Measurements from ENCODE around the gene FNDC3A. TPM values are rescaled to one million over a fixed set of nuclear protein-coding genes. Genes with fewer than 3 reads are reported as not detected.

The FNDC3A gene
- total RNA-seq, 1 donor from 2014 or later = 51.9 TPM

DNA sequence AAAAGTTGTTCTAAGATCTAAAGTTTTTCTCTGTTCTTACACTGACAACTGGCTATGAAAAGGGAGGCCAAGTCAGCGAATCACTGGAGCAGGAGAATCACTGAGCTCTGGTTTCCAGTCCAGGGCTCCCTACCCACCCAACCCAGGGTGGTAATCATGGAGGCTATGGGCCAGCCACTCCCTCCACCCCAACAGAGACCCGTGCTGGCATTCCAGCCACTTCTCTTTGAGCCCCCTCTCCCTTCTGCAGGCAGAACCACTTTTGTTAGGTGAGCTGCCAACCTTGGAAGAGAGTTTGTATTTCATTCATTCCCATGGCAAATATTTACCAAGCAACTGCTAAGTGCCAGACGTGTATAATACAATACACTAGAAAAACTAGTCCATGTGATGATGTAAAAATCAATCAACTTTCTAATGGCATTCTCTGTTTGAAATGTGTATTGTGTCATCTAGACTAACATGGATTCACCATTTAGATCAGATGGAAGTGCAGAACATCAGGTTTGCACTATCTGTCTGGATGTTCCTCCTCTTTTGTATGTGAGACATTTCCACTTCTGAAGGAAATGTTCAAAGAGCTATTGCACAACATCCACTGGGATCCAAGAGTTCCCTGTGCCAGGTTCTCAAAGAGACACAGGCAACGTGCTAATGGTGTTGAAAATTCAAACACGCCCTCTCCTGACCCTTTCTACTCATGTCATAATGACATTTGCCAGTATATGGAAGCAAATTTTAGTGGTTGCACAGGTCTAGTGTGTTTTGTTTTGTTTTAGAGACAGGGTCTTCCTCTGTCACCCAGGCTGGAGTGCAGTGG lies 249.7 kb downstream of the FNDC3A start:
- TF ChIP-seq, protein P1, sequence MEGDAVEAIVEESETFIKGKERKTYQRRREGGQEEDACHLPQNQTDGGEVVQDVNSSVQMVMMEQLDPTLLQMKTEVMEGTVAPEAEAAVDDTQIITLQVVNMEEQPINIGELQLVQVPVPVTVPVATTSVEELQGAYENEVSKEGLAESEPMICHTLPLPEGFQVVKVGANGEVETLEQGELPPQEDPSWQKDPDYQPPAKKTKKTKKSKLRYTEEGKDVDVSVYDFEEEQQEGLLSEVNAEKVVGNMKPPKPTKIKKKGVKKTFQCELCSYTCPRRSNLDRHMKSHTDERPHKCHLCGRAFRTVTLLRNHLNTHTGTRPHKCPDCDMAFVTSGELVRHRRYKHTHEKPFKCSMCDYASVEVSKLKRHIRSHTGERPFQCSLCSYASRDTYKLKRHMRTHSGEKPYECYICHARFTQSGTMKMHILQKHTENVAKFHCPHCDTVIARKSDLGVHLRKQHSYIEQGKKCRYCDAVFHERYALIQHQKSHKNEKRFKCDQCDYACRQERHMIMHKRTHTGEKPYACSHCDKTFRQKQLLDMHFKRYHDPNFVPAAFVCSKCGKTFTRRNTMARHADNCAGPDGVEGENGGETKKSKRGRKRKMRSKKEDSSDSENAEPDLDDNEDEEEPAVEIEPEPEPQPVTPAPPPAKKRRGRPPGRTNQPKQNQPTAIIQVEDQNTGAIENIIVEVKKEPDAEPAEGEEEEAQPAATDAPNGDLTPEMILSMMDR (IDR thresholded peaks at IDR 0.05) = no peak
- no peak for DNase-seq (ENCODE audit: extremely low spot score, unreplicated experiment)
- peaks cover 2% of the 10 kb centered on the region for H3K4me1 Mint-ChIP-seq (ENCODE audit: unreplicated experiment)
- H3K36me3 Mint-ChIP-seq (ENCODE audit: unreplicated experiment) = peaks cover 8% of the 10 kb centered on the region
- H3K9me3 Mint-ChIP-seq (ENCODE audit: unreplicated experiment) = no peaks in the 10 kb centered on the region
- no peak overlapping the region for H3K27ac Mint-ChIP-seq (ENCODE audit: unreplicated experiment)
- H3K4me3 Mint-ChIP-seq (ENCODE audit: unreplicated experiment) = no peak overlapping the region
- peaks cover 53% of the 10 kb centered on the region for H3K27me3 Mint-ChIP-seq (ENCODE audit: unreplicated experiment)

DNA sequence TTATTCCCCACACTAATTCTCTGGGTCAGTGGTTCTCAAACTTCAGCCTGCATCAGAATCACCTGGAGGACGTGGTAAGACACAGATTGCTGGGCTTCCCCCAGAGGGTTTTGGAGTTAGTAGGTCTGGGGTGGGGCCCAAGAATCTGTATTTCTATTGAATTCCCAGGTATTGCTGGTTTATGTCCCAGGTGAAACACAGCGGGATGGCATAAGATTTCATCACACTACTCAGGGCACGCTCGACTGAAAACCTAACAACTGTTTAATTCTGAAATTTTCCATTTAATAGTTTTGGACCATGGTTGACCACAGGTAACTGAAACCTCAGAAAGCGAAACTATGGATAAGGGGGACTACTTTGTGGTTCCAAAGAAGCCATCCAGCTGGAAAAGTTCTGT lies 250.9 kb downstream of the FNDC3A start:
- DNase-seq (ENCODE audit: extremely low spot score, unreplicated experiment) = no peak
- TF ChIP-seq, protein P1 (IDR thresholded peaks at IDR 0.05) = no peak
- Mint-ChIP-seq H3K36me3 (ENCODE audit: unreplicated experiment) (peaks cover 5% of the 10 kb centered on the region), H3K4me3 (ENCODE audit: unreplicated experiment) (no peak overlapping the region), H3K27me3 (ENCODE audit: unreplicated experiment) (peaks cover 47% of the 10 kb centered on the region), H3K9me3 (ENCODE audit: unreplicated experiment) (no peaks in the 10 kb centered on the region), H3K27ac (ENCODE audit: unreplicated experiment) (no peak overlapping the region), H3K4me1 (ENCODE audit: unreplicated experiment) (no peaks in the 10 kb centered on the region)

DNA sequence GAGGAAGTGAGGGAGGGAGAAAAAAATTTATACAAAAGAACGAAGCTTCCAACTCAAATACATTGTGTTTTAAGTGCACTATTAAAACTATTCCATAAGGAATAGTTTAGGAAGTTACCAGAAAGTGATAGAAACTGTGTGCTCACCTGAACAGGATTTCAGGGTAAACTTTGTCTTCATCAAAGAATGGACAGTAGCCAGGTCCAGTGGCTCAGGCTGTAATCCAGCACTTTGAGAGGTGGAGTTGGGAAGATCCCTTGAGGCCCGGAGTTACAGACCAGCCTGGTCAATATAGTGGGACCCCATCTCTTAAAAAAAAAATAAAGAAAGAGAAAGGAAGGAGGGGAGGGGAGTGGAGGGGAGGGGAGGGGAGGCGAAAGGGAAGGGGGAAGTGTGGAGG lies 259.0 kb downstream of the FNDC3A start:
- Mint-ChIP-seq H3K9me3 (ENCODE audit: unreplicated experiment) (no peaks in the 10 kb centered on the region), H3K4me1 (ENCODE audit: unreplicated experiment) (no peaks in the 10 kb centered on the region), H3K36me3 (ENCODE audit: unreplicated experiment) (no peaks in the 10 kb centered on the region), H3K27ac (ENCODE audit: unreplicated experiment) (no peak overlapping the region), H3K27me3 (ENCODE audit: unreplicated experiment) (peaks cover 11% of the 10 kb centered on the region), H3K4me3 (ENCODE audit: unreplicated experiment) (no peak overlapping the region)
- TF ChIP-seq, protein P1 (IDR thresholded peaks at IDR 0.05) = no peak
- no peak for DNase-seq (ENCODE audit: extremely low spot score, unreplicated experiment)

DNA sequence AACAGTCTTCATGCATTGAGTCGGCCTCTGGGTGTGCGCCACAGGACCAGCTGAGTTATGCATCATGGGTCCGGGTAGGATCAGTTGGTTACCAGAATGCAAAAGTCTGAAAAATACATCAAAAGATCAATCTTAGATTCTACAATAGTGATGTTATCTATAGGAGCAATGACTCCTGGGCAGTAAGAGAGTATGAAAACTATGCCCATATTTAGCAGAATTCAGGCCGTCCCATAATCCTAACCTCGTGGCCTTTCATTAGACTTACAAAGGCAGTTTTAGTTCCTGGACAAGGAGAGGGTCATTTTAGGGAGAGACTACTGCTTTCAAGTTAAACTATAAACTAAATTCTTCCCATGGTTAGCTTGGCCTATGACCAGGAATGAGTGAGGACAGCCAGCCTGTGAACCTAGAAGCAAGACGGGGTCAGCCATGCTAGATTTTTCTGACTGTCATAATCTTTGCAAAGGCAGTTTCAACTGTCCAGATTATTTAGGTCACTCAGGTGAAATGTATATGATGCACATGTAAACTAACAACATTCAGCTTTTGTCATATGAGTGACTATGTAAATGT lies 260.2 kb downstream of the FNDC3A start:
- Mint-ChIP-seq H3K9me3 (ENCODE audit: unreplicated experiment) (no peaks in the 10 kb centered on the region), H3K4me1 (ENCODE audit: unreplicated experiment) (no peaks in the 10 kb centered on the region), H3K27me3 (ENCODE audit: unreplicated experiment) (peaks cover 11% of the 10 kb centered on the region), H3K27ac (ENCODE audit: unreplicated experiment) (no peak overlapping the region), H3K4me3 (ENCODE audit: unreplicated experiment) (no peak overlapping the region), H3K36me3 (ENCODE audit: unreplicated experiment) (no peaks in the 10 kb centered on the region)
- TF ChIP-seq, protein P1 (IDR thresholded peaks at IDR 0.05) = no peak
- DNase-seq (ENCODE audit: extremely low spot score, unreplicated experiment) = no peak

DNA sequence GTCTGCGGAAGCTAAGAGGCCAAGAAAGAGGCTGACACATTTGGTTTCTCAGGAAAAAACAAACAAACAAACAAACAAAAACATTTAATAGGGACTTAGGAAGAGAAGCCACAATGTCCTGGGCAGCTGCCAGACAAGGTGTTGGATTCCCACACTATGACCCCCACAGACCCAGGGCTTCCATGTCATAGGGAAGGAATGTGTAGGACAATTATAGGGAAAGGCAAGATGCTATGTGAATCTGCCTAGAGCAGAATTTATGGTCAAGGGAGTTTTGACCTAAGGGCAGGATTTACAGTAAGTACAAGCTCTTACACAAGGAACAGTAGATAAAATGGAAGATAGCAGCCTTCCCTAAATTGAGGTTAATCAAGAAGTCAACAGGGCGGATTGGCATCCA lies 262.9 kb downstream of the FNDC3A start:
- no peaks in the 10 kb centered on the region for H3K36me3 Mint-ChIP-seq (ENCODE audit: unreplicated experiment)
- peaks cover 15% of the 10 kb centered on the region for H3K27me3 Mint-ChIP-seq (ENCODE audit: unreplicated experiment)
- TF ChIP-seq, protein P1 (IDR thresholded peaks at IDR 0.05) = no peak
- H3K9me3 Mint-ChIP-seq (ENCODE audit: unreplicated experiment) = no peaks in the 10 kb centered on the region
- H3K4me3 Mint-ChIP-seq (ENCODE audit: unreplicated experiment) = no peak overlapping the region
- H3K4me1 Mint-ChIP-seq (ENCODE audit: unreplicated experiment) = no peaks in the 10 kb centered on the region
- no peak overlapping the region for H3K27ac Mint-ChIP-seq (ENCODE audit: unreplicated experiment)
- no peak for DNase-seq (ENCODE audit: extremely low spot score, unreplicated experiment)
